Measurements from ENCODE around the gene AS3MT.

The AS3MT gene

DNA sequence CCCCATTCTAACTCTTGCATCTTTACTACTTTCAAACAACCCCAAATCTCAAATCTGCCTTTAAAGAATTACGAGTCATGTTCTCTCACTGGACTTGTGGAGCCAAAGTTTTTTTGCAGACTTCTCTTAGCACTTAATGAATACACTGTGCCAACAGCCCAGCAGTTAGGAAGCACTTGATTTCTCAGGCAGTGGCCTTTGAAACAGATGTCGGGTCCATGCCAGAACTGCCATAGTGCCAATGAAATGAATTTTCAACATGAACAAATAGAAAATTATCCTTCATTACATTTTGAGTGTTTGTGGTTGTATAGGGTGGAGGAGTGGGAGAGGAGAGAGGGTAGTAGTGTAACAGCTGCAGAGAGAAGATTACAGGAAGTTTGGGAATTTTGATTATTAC, 9.4 kb upstream of the AS3MT start:
- H3K27me3 ChIP-seq (replicated peaks; ENCODE audit: control insufficient read depth, insufficient read depth, low read length): no peaks in the 10 kb centered on the region
- DNase-seq (ENCODE audit: low read depth): no peak

DNA sequence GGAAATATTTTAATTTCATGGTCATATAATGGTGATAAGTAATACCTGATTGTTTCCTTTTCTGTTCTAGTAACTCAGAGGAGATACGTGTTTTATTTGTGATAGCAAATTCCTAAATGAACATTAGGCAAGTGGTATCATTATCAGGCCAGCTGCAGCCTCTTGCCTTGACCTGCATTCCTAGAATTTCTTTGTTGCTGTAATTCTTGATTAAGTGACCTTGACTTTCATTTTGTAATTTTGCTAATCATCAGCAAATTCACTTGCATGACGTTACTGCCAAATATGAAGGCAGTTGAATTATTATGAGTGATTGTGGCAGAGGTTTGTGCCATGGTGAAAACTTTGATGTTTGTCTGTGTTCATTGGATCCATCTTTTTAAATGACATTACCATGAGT, 5.6 kb upstream of the AS3MT start:
- no peaks in the 10 kb centered on the region for H3K27me3 ChIP-seq (replicated peaks; ENCODE audit: control insufficient read depth, insufficient read depth, low read length)
- no peak overlapping the region for H3K9ac ChIP-seq (ENCODE audit: low read length)
- H3K4me3 ChIP-seq (ENCODE audit: low read length): no peak overlapping the region
- peaks cover 11% of the 10 kb centered on the region for H3K4me1 ChIP-seq (ENCODE audit: control insufficient read depth, insufficient read depth, low read length)
- H3K9me3 ChIP-seq (ENCODE audit: control insufficient read depth, low read length): no peaks in the 10 kb centered on the region
- no peak for DNase-seq (ENCODE audit: low read depth)
- H3K36me3 ChIP-seq (ENCODE audit: control insufficient read depth, insufficient read depth, low read length, severe bottlenecking): peaks cover 23% of the 10 kb centered on the region

More for the DNA sequence above, 9.4 kb upstream of the AS3MT start:
- H3K9ac ChIP-seq (ENCODE audit: low read length): no peak overlapping the region
- no peak overlapping the region for H3K4me3 ChIP-seq (ENCODE audit: low read length)
- H3K36me3 ChIP-seq (ENCODE audit: control insufficient read depth, insufficient read depth, low read length, severe bottlenecking): peaks cover 23% of the 10 kb centered on the region
- H3K9me3 ChIP-seq (ENCODE audit: control insufficient read depth, low read length): no peaks in the 10 kb centered on the region
- H3K4me1 ChIP-seq (ENCODE audit: control insufficient read depth, insufficient read depth, low read length): peaks cover 22% of the 10 kb centered on the region

DNA sequence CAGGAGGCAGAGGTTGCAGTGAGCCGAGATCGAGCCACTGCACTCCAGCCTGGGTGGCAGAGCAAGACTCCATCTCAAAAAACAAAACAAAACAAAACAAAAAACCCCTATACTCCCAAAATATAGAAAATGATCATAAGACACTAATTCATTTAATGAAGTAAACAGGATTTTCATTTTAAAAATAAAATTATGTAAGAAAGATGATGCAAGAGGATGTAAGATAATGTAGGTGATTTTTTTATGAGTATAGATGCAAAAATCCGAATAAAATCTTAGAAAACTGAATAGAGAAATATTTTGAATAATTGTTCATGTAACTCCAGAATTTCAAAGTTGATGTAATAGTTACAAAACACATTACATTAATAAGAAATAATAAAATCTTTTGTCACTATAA, 3.6 kb upstream of the AS3MT start:
- H3K4me1 ChIP-seq (ENCODE audit: control insufficient read depth, insufficient read depth, low read length): peaks cover 8% of the 10 kb centered on the region
- H3K36me3 ChIP-seq (ENCODE audit: control insufficient read depth, insufficient read depth, low read length, severe bottlenecking): peaks cover 20% of the 10 kb centered on the region
- no peaks in the 10 kb centered on the region for H3K9me3 ChIP-seq (ENCODE audit: control insufficient read depth, low read length)
- H3K9ac ChIP-seq (ENCODE audit: low read length): no peak overlapping the region
- no peak for DNase-seq (ENCODE audit: low read depth)
- no peak overlapping the region for H3K4me3 ChIP-seq (ENCODE audit: low read length)
- H3K27me3 ChIP-seq (replicated peaks; ENCODE audit: control insufficient read depth, insufficient read depth, low read length): peaks cover 6% of the 10 kb centered on the region

DNA sequence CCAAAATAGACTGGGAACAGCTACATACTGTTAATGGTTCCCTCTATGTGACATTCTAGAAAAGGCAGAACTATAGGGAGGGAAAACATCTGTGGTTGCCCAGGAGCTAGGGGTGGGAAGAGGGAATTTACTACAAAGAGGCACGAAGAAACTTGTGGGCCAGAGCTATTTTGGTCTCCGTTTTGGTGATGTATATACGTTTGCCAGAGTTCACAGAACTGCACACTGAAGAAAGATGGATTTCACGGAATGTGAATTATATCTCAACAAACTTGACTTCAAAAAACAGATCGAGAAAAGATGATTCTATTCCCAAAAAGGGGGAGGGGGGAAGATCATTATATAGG, 386 bp upstream of the AS3MT start:
- Histone ChIP-seq H3K9ac (ENCODE audit: low read length) (peak overlapping the region; percentile 34), H3K27me3 (replicated peaks; ENCODE audit: control insufficient read depth, insufficient read depth, low read length) (peaks cover 8% of the 10 kb centered on the region), H3K4me3 (ENCODE audit: low read length) (peak overlapping the region; percentile 76), H3K9me3 (ENCODE audit: control insufficient read depth, low read length) (no peaks in the 10 kb centered on the region), H3K36me3 (ENCODE audit: control insufficient read depth, insufficient read depth, low read length, severe bottlenecking) (peaks cover 3% of the 10 kb centered on the region), H3K4me1 (ENCODE audit: control insufficient read depth, insufficient read depth, low read length) (peaks cover 4% of the 10 kb centered on the region)
- peak; percentile 11 for DNase-seq (ENCODE audit: low read depth)

DNA sequence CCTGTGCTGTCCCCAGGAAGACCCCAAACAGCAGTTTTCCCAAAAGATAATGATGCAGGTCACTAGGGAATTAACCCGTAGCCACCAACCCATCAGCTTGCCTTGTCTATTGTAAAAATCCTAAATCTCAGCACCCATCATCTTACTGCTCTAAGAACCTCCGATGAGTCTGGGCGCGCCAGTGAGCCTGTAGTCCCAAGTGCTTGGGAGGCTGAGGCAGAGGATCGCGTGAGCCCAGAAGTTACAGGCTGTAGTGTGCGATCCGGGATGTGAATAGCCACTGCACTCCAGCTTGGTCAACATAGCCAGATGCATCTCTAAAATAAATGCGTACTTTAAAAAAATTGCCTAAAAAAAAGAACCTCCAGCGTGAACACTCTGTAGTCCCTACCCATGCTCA, 951 bp downstream of the AS3MT start:
- Histone ChIP-seq H3K36me3 (ENCODE audit: control insufficient read depth, insufficient read depth, low read length, severe bottlenecking) (no peaks in the 10 kb centered on the region), H3K9me3 (ENCODE audit: control insufficient read depth, low read length) (no peaks in the 10 kb centered on the region), H3K9ac (ENCODE audit: low read length) (no peak overlapping the region), H3K27me3 (replicated peaks; ENCODE audit: control insufficient read depth, insufficient read depth, low read length) (peaks cover 8% of the 10 kb centered on the region), H3K4me1 (ENCODE audit: control insufficient read depth, insufficient read depth, low read length) (peaks cover 4% of the 10 kb centered on the region), H3K4me3 (ENCODE audit: low read length) (peak overlapping the region; percentile 76)
- no peak for DNase-seq (ENCODE audit: low read depth)

GRCh38 chr10:102872163-102872562, 2.9 kb downstream of the AS3MT start:
- Histone ChIP-seq H3K9ac (ENCODE audit: low read length) (no peak overlapping the region), H3K4me3 (ENCODE audit: low read length) (no peak overlapping the region), H3K9me3 (ENCODE audit: control insufficient read depth, low read length) (no peaks in the 10 kb centered on the region), H3K36me3 (ENCODE audit: control insufficient read depth, insufficient read depth, low read length, severe bottlenecking) (no peaks in the 10 kb centered on the region), H3K4me1 (ENCODE audit: control insufficient read depth, insufficient read depth, low read length) (peaks cover 4% of the 10 kb centered on the region), H3K27me3 (replicated peaks; ENCODE audit: control insufficient read depth, insufficient read depth, low read length) (peaks cover 8% of the 10 kb centered on the region)
- DNase-seq (ENCODE audit: low read depth): peak; percentile 29

DNA sequence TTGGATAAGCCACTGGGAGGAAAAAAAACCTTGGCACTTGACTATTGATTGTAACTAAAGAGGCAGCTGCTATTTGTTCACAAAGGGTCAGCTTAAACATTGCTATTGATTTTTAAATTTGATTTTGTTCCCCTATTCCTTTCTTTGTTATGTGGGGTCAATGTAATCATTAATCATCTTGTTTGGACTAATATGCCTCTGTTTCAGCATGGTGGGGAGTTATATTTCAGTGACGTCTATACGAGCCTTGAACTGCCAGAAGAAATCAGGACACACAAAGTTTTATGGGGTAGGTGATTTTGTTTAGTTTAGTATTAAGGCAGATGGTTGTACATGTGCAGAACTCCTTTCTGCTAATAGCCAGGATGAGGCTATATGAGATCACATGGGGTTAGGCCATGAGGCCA, 7.5 kb downstream of the AS3MT start:
- peaks cover 9% of the 10 kb centered on the region for H3K4me1 ChIP-seq (ENCODE audit: control insufficient read depth, insufficient read depth, low read length)
- no peak for DNase-seq (ENCODE audit: low read depth)
- no peaks in the 10 kb centered on the region for H3K27me3 ChIP-seq (replicated peaks; ENCODE audit: control insufficient read depth, insufficient read depth, low read length)
- H3K4me3 ChIP-seq (ENCODE audit: low read length): no peak overlapping the region
- H3K9me3 ChIP-seq (ENCODE audit: control insufficient read depth, low read length): no peaks in the 10 kb centered on the region
- no peak overlapping the region for H3K9ac ChIP-seq (ENCODE audit: low read length)
- no peaks in the 10 kb centered on the region for H3K36me3 ChIP-seq (ENCODE audit: control insufficient read depth, insufficient read depth, low read length, severe bottlenecking)

DNA sequence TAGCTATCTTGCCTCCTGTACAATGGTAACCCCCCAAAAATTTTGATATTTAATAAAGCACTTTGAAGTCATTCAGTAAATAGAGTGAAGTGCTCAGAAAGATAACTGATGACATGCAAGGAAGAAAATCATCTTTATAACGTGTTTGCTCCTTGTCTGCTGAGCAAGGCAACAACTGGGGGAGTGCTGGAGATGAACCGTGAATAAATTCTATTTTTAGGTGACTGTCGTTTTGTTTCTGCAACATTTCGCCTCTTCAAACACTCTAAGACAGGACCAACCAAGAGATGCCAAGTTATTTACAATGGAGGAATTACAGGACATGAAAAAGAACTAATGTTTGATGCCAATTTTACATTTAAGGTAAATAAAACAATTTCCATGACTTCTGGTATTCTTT, 9.4 kb downstream of the AS3MT start:
- Histone ChIP-seq H3K27me3 (replicated peaks; ENCODE audit: control insufficient read depth, insufficient read depth, low read length) (no peaks in the 10 kb centered on the region), H3K9me3 (ENCODE audit: control insufficient read depth, low read length) (no peaks in the 10 kb centered on the region), H3K9ac (ENCODE audit: low read length) (no peak overlapping the region), H3K4me1 (ENCODE audit: control insufficient read depth, insufficient read depth, low read length) (peaks cover 9% of the 10 kb centered on the region), H3K36me3 (ENCODE audit: control insufficient read depth, insufficient read depth, low read length, severe bottlenecking) (no peaks in the 10 kb centered on the region), H3K4me3 (ENCODE audit: low read length) (no peak overlapping the region)
- DNase-seq (ENCODE audit: low read depth): no peak

- no peaks in the 10 kb centered on the region for H3K36me3 ChIP-seq (ENCODE audit: control insufficient read depth, insufficient read depth, low read length, severe bottlenecking)
- peak; percentile 21 for DNase-seq (ENCODE audit: low read depth)
- no peak overlapping the region for H3K9ac ChIP-seq (ENCODE audit: low read length)
These were observed 11.0 kb downstream of the AS3MT start for GRCh38 chr10:102880256-102880655.

DNA sequence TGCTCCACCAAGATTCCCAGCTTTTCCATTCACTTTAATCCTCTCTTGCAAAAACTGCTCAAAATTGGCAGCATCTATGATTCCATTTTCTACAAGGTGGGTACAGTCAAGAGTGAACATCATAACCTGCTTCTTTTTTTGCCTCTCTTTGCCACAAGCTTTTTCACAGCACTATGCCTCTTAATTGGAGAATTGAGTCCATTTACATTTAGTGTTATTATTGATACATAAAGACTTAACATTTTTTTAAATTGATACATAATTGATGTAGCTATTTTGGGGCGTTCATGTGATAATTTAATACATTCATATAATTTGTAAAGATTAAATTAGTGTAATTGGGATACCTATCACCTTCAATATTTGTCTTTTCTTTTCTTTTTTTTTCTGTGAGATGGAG, 18.8 kb downstream of the AS3MT start:
- Histone ChIP-seq H3K9me3 (ENCODE audit: control insufficient read depth, low read length) (peaks cover 12% of the 10 kb centered on the region), H3K4me1 (ENCODE audit: control insufficient read depth, insufficient read depth, low read length) (no peaks in the 10 kb centered on the region), H3K9ac (ENCODE audit: low read length) (no peak overlapping the region), H3K4me3 (ENCODE audit: low read length) (no peak overlapping the region), H3K27me3 (replicated peaks; ENCODE audit: control insufficient read depth, insufficient read depth, low read length) (no peaks in the 10 kb centered on the region), H3K36me3 (ENCODE audit: control insufficient read depth, insufficient read depth, low read length, severe bottlenecking) (no peaks in the 10 kb centered on the region)
- DNase-seq (ENCODE audit: low read depth): no peak

More at GRCh38 chr10:102880256-102880655, 11.0 kb downstream of the AS3MT start:
- Histone ChIP-seq H3K4me3 (ENCODE audit: low read length) (no peak overlapping the region), H3K4me1 (ENCODE audit: control insufficient read depth, insufficient read depth, low read length) (peaks cover 9% of the 10 kb centered on the region), H3K27me3 (replicated peaks; ENCODE audit: control insufficient read depth, insufficient read depth, low read length) (no peaks in the 10 kb centered on the region), H3K9me3 (ENCODE audit: control insufficient read depth, low read length) (no peaks in the 10 kb centered on the region)

- Histone ChIP-seq H3K9ac (ENCODE audit: low read length) (no peak overlapping the region), H3K4me3 (ENCODE audit: low read length) (no peak overlapping the region), H3K9me3 (ENCODE audit: control insufficient read depth, low read length) (no peaks in the 10 kb centered on the region), H3K27me3 (replicated peaks; ENCODE audit: control insufficient read depth, insufficient read depth, low read length) (no peaks in the 10 kb centered on the region), H3K36me3 (ENCODE audit: control insufficient read depth, insufficient read depth, low read length, severe bottlenecking) (no peaks in the 10 kb centered on the region), H3K4me1 (ENCODE audit: control insufficient read depth, insufficient read depth, low read length) (no peaks in the 10 kb centered on the region)
- no peak for DNase-seq (ENCODE audit: low read depth)
These were observed 25.4 kb downstream of the AS3MT start for GRCh38 chr10:102894466-102895213.

GRCh38 chr10:102900006-102900405, 30.7 kb downstream of the AS3MT start:
- no peak for DNase-seq (ENCODE audit: low read depth)
- Histone ChIP-seq H3K27me3 (replicated peaks; ENCODE audit: control insufficient read depth, insufficient read depth, low read length) (no peaks in the 10 kb centered on the region), H3K4me3 (ENCODE audit: low read length) (no peak overlapping the region), H3K9ac (ENCODE audit: low read length) (no peak overlapping the region), H3K4me1 (ENCODE audit: control insufficient read depth, insufficient read depth, low read length) (no peaks in the 10 kb centered on the region), H3K36me3 (ENCODE audit: control insufficient read depth, insufficient read depth, low read length, severe bottlenecking) (no peaks in the 10 kb centered on the region), H3K9me3 (ENCODE audit: control insufficient read depth, low read length) (no peaks in the 10 kb centered on the region)
